Astrocyte (in vitro differentiated cells and primary cell): ENCODE data around the gene ROPN1B.
"Not testable (repeated sequence)": the region's sequence is repeated elsewhere in the genome, so short reads cannot be mapped to it uniquely, and the experiment has no call there.

Source experiments
- EZH2 ChIP-seq: IDR thresholded peaks from 2 replicates; pipeline ENCODE4 v1.6.1; 2012; ENCODE audit warnings: mild to moderate bottlenecking, low read length, inconsistent platforms; ENCODE audit not compliant: insufficient read depth
- TF ChIP-seq, protein P1 (sequence below): IDR thresholded peaks from 2 replicates; pipeline ENCODE4 v1.5.1; 2011; ENCODE audit warnings: low read depth, mild to moderate bottlenecking, inconsistent platforms, low read length, moderate library complexity; ENCODE audit not compliant: insufficient read depth

DNA sequence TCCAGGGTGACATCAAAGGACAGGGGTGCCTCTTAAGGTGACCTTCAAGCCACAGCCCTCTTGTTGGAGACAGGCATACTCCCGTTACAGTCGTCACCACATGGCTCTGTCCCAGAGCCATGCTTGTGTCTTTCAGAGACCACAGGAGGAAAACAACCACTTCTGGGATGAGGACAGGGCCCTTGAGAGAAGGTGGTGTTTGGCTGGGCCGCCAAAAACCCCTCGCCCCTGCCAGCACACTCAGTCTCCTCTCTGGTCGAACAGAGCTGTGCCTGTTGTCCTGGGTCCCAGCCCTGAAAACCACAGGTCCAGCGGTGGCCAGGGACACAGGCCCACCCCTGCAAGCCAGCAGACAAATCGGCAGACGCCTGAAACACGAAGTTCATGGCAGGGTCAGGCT is 44.7 kb upstream of the ROPN1B start:
- TF ChIP-seq, protein P1, sequence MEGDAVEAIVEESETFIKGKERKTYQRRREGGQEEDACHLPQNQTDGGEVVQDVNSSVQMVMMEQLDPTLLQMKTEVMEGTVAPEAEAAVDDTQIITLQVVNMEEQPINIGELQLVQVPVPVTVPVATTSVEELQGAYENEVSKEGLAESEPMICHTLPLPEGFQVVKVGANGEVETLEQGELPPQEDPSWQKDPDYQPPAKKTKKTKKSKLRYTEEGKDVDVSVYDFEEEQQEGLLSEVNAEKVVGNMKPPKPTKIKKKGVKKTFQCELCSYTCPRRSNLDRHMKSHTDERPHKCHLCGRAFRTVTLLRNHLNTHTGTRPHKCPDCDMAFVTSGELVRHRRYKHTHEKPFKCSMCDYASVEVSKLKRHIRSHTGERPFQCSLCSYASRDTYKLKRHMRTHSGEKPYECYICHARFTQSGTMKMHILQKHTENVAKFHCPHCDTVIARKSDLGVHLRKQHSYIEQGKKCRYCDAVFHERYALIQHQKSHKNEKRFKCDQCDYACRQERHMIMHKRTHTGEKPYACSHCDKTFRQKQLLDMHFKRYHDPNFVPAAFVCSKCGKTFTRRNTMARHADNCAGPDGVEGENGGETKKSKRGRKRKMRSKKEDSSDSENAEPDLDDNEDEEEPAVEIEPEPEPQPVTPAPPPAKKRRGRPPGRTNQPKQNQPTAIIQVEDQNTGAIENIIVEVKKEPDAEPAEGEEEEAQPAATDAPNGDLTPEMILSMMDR: not testable (repeated sequence)
- TF ChIP-seq EZH2: not testable (repeated sequence)
